Neural progenitor cell (in vitro differentiated cells): Measurements from ENCODE around the gene RNF39. TPM values are rescaled to one million over a fixed set of nuclear protein-coding genes. Genes with fewer than 3 reads are reported as not detected.

Experiments
- DNase-seq: peaks from one replicate; pipeline ENCODE4 v3.0.0-alpha.2; 2016; ENCODE audit warnings: low spot score
- H2AFZ ChIP-seq: fragments of 200-600 bp; sonication (generic); replicated peaks from 2 replicates; pipeline ENCODE4 v1.6.1; 2016; ENCODE audit warnings: antibody characterized with exemption
- H3F3A ChIP-seq: fragments of 200-600 bp; sonication (generic); 2 replicates; pipeline ENCODE4 v1.6.1; 2016; ENCODE audit warnings: antibody characterized with exemption, low read depth
- H3K27ac ChIP-seq: fragments of 200-600 bp; sonication (generic); 2 replicates; pipeline ENCODE4 v1.5.1; 2016; ENCODE audit warnings: mild to moderate bottlenecking
- H3K27me3 ChIP-seq: fragments of 200-600 bp; sonication (generic); 2 replicates; pipeline ENCODE4 v1.6.1; 2016; ENCODE audit warnings: mild to moderate bottlenecking, moderate library complexity
- H3K36me3 ChIP-seq: fragments of 200-600 bp; sonication (generic); 2 replicates; pipeline ENCODE4 v1.5.1; 2016
- H3K4me1 ChIP-seq: fragments of 200-600 bp; sonication (generic); 2 replicates; pipeline ENCODE4 v1.6.1; 2016; ENCODE audit warnings: mixed run types
- H3K4me2 ChIP-seq: fragments of 200-600 bp; sonication (generic); 2 replicates; pipeline ENCODE4 v1.6.1; 2016
- H3K4me3 ChIP-seq: fragments of 200-600 bp; sonication (generic); 2 replicates; pipeline ENCODE4 v1.5.1; 2016
- H3K79me2 ChIP-seq: fragments of 200-600 bp; sonication (generic); 2 replicates; pipeline ENCODE4 v1.6.1; 2016; ENCODE audit warnings: low read depth
- H3K9ac ChIP-seq: fragments of 200-600 bp; sonication (generic); 2 replicates; pipeline ENCODE4 v1.6.1; 2016
- H3K9me3 ChIP-seq: fragments of 200-600 bp; sonication (generic); 2 replicates; pipeline ENCODE4 v1.5.1; 2016; ENCODE audit warnings: low read depth
- H4K20me1 ChIP-seq: fragments of 200-600 bp; sonication (generic); 2 replicates; pipeline ENCODE4 v1.6.1; 2016; ENCODE audit warnings: low read depth
- H3K27ac Mint-ChIP-seq: 3 replicates; pipeline ENCODE4 v1.8.0; 2021; ENCODE audit warnings: mixed read lengths
- H3K27me3 Mint-ChIP-seq: 2 replicates; pipeline ENCODE4 v1.8.0; 2022; ENCODE audit warnings: low read depth, mild to moderate bottlenecking, inconsistent platforms, moderate library complexity, mixed read lengths; ENCODE audit not compliant: insufficient read depth
- H3K36me3 Mint-ChIP-seq: 3 replicates; pipeline ENCODE4 v1.8.0; 2021; ENCODE audit warnings: mixed read lengths
- H3K4me1 Mint-ChIP-seq: 3 replicates; pipeline ENCODE4 v1.8.0; 2021; ENCODE audit warnings: mixed read lengths
- H3K4me3 Mint-ChIP-seq: 3 replicates; pipeline ENCODE4 v1.8.0; 2021; ENCODE audit warnings: mild to moderate bottlenecking, moderate library complexity, mixed read lengths
- H3K9me3 Mint-ChIP-seq: 3 replicates; pipeline ENCODE4 v1.8.0; 2020; ENCODE audit warnings: mixed read lengths
- CTCF ChIP-seq: fragments of 200-600 bp; sonication (generic); IDR thresholded peaks from 2 replicates; pipeline ENCODE4 v1.5.1; 2017; ENCODE audit warnings: antibody characterized with exemption, mild to moderate bottlenecking
- EZH2 ChIP-seq: fragments of 200-600 bp; sonication (generic); IDR thresholded peaks from 2 replicates; pipeline ENCODE4 v1.6.1; 2017; ENCODE audit warnings: antibody characterized with exemption, mild to moderate bottlenecking, moderate library complexity
- EZH2phosphoT487 ChIP-seq: fragments of 200-600 bp; sonication (generic); IDR thresholded peaks from 2 replicates; pipeline ENCODE4 v1.6.1; 2017; ENCODE audit warnings: antibody characterized with exemption
- total RNA-seq: library from RNA; depleted of rRNA; stranded (reverse); fragments of >200 nt; gene quantifications from 2 replicates; pipeline ENCODE4 v1.2.3, GENCODE V29; 2015; ENCODE audit warnings: low replicate concordance

The RNF39 gene
- total RNA-seq, 1 donor from 2014 or later: not detected

- Mint-ChIP-seq H3K27ac (no peak overlapping the region), H3K9me3 (peaks cover 8% of the 10 kb centered on the region), H3K4me1 (peaks cover 18% of the 10 kb centered on the region), H3K27me3 (peaks cover 67% of the 10 kb centered on the region), H3K36me3 (peaks cover 16% of the 10 kb centered on the region), H3K4me3 (peak overlapping the region; percentile 80)
- H3K36me3 ChIP-seq: no peaks in the 10 kb centered on the region
- H3K27me3 ChIP-seq: peaks cover 94% of the 10 kb centered on the region
- no peak overlapping the region for H3K9ac ChIP-seq
- H3K27ac ChIP-seq: no peak overlapping the region
- H3K4me1 ChIP-seq: peaks cover 17% of the 10 kb centered on the region
- H3K4me2 ChIP-seq: peak overlapping the region; percentile 96
- H3K9me3 ChIP-seq: no peaks in the 10 kb centered on the region
- H3K79me2 ChIP-seq: no peaks in the 10 kb centered on the region
- no peak for DNase-seq
- TF ChIP-seq CTCF (no peak), EZH2 (no peak), EZH2phosphoT487 (no peak)
- H3K4me3 ChIP-seq: peak overlapping the region; percentile 61
- H4K20me1 ChIP-seq: no peaks in the 10 kb centered on the region
- peaks cover 15% of the 10 kb centered on the region for H3F3A ChIP-seq
- no peak overlapping the region for H2AFZ ChIP-seq
These were observed 1.9 kb downstream of the RNF39 start for GRCh38 chr6:30073489-30074235.

- H3K79me2 ChIP-seq: peaks cover 6% of the 10 kb centered on the region
- Mint-ChIP-seq H3K27ac (no peak overlapping the region), H3K4me3 (peak overlapping the region; percentile 14), H3K27me3 (peaks cover 59% of the 10 kb centered on the region), H3K4me1 (peaks cover 30% of the 10 kb centered on the region), H3K9me3 (peaks cover 8% of the 10 kb centered on the region), H3K36me3 (peaks cover 17% of the 10 kb centered on the region)
- H3K27ac ChIP-seq: no peak overlapping the region
- TF ChIP-seq EZH2 (no peak), EZH2phosphoT487 (no peak), CTCF (no peak)
- H3K4me3 ChIP-seq: peak overlapping the region; percentile 36
- no peak overlapping the region for H2AFZ ChIP-seq
- no peaks in the 10 kb centered on the region for H3K9me3 ChIP-seq
- H3F3A ChIP-seq: peaks cover 18% of the 10 kb centered on the region
- H3K9ac ChIP-seq: no peak overlapping the region
- H3K36me3 ChIP-seq: no peaks in the 10 kb centered on the region
- no peak for DNase-seq
- peaks cover 21% of the 10 kb centered on the region for H3K4me1 ChIP-seq
- peaks cover 76% of the 10 kb centered on the region for H3K27me3 ChIP-seq
- H4K20me1 ChIP-seq: no peaks in the 10 kb centered on the region
- peak overlapping the region; percentile 71 for H3K4me2 ChIP-seq
These were observed 3.7 kb downstream of the RNF39 start for GRCh38 chr6:30071858-30072257.

GRCh38 chr6:30071081-30071818, 4.3 kb downstream of the RNF39 start:
- peaks cover 17% of the 10 kb centered on the region for H3K36me3 Mint-ChIP-seq

More at GRCh38 chr6:30071081-30071818, 4.3 kb downstream of the RNF39 start:
- peaks cover 23% of the 10 kb centered on the region for H3K4me1 ChIP-seq
- peaks cover 24% of the 10 kb centered on the region for H3F3A ChIP-seq
- no peak overlapping the region for H3K27ac ChIP-seq
- H3K79me2 ChIP-seq: peaks cover 6% of the 10 kb centered on the region
- Mint-ChIP-seq H3K27me3 (peaks cover 57% of the 10 kb centered on the region), H3K27ac (no peak overlapping the region), H3K9me3 (peaks cover 8% of the 10 kb centered on the region), H3K4me1 (peaks cover 31% of the 10 kb centered on the region), H3K4me3 (peak overlapping the region; percentile 14)
- H4K20me1 ChIP-seq: no peaks in the 10 kb centered on the region
- H2AFZ ChIP-seq: no peak overlapping the region
- H3K9me3 ChIP-seq: no peaks in the 10 kb centered on the region
- peak overlapping the region; percentile 36 for H3K4me3 ChIP-seq
- H3K27me3 ChIP-seq: peaks cover 70% of the 10 kb centered on the region
- H3K9ac ChIP-seq: no peak overlapping the region
- TF ChIP-seq CTCF: peak; percentile 34
- TF ChIP-seq EZH2: peak; percentile 85
- TF ChIP-seq EZH2phosphoT487: peak; percentile 68
- H3K36me3 ChIP-seq: no peaks in the 10 kb centered on the region
- H3K4me2 ChIP-seq: peak overlapping the region; percentile 71
- peak; percentile 65 for DNase-seq
